H1 (cell line): ENCODE measurements around the gene ZBTB34. TPM values are rescaled to one million over a fixed set of nuclear protein-coding genes. Genes with fewer than 3 reads are reported as not detected.

Source experiments
- BRCA1 ChIP-seq: IDR thresholded peaks from 2 replicates; pipeline ENCODE4 v1.6.1; 2012; ENCODE audit warnings: low read depth, low read length, improper control_type of control experiment
- CREB1 ChIP-seq: IDR thresholded peaks from 2 replicates; pipeline ENCODE4 v1.6.1; 2012; ENCODE audit warnings: inconsistent platforms
- polyA plus RNA-seq, 7 experiments: library from polyadenylated mRNA; depleted of rRNA in 3 of 7; stranded (reverse) in 5 of 7; unstranded in 2 of 7; fragments of >200 nt in 5 of 7; fragments of 200-250 nt in 2 of 7; gene quantifications; 1 replicate in 5 of 7; 2 replicates in 1 of 7; 4 replicates in 1 of 7; pipeline versions ENCODE4 v1.2.1 to v1.2.3, GENCODE V29; 2011 to 2013; ENCODE audit warnings: missing spikeins in 2 of 7, mixed read lengths in 2 of 7
- total RNA-seq: library from RNA; stranded (reverse); fragmentation: NEBNext Ultra II Directional; extraction: Animal tissue kit (Norgen Biotek cat#: 25700); gene quantifications from 2 replicates; pipeline ENCODE4 v1.2.1, GENCODE V29; 2021
- TF ChIP-seq, protein P1 (sequence below): IDR thresholded peaks from 2 replicates; pipeline ENCODE4 v1.6.1; 2012; ENCODE audit warnings: inconsistent platforms
- TF ChIP-seq, protein P2 (sequence below), 3 experiments: IDR thresholded peaks; 1 replicate in 2 of 3; 2 replicates in 1 of 3; pipeline versions ENCODE4 v1.5.1 to v1.6.1; 2011; ENCODE audit warnings: low read length in 3 of 3, mild to moderate bottlenecking in 3 of 3, inconsistent platforms in 2 of 3, low read depth in 1 of 3, moderate library complexity in 1 of 3; ENCODE audit not compliant: insufficient read depth in 1 of 3; ENCODE audit errors: control extremely low read depth in 1 of 3

Gene ZBTB34
- total and polyA plus RNA-seq, 2 of the 8 experiments (the other 6 are each of a cell fraction or from before 2014, with no cell fraction given), result 8.2 to 15.9 TPM

DNA sequence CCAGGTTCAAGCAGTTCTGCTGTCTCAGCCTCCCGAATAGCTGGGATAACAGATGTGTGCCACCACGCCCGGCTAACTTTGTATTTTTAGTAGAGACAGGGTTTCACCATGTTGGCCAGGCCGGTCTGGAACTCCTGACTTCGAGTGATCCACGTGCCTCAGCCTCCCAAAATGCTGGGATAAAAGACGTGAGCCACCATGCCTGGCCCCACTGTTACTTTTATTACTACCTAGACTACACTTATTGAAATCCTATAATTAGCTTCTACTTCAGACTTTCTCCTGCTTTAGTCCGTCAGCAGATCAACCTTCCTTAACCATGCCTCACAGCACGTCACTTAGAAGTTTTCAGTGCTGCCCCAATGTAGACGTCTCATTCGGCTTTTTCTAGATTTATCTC is 47.4 kb upstream of the ZBTB34 start (continued):
- TF ChIP-seq, protein P1, sequence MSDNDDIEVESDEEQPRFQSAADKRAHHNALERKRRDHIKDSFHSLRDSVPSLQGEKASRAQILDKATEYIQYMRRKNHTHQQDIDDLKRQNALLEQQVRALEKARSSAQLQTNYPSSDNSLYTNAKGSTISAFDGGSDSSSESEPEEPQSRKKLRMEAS, result no peak
- TF ChIP-seq CREB1 (no peak), BRCA1 (no peak)
- TF ChIP-seq, protein P2, sequence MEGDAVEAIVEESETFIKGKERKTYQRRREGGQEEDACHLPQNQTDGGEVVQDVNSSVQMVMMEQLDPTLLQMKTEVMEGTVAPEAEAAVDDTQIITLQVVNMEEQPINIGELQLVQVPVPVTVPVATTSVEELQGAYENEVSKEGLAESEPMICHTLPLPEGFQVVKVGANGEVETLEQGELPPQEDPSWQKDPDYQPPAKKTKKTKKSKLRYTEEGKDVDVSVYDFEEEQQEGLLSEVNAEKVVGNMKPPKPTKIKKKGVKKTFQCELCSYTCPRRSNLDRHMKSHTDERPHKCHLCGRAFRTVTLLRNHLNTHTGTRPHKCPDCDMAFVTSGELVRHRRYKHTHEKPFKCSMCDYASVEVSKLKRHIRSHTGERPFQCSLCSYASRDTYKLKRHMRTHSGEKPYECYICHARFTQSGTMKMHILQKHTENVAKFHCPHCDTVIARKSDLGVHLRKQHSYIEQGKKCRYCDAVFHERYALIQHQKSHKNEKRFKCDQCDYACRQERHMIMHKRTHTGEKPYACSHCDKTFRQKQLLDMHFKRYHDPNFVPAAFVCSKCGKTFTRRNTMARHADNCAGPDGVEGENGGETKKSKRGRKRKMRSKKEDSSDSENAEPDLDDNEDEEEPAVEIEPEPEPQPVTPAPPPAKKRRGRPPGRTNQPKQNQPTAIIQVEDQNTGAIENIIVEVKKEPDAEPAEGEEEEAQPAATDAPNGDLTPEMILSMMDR (IDR thresholded peaks at IDR 0.05; ENCODE audit: control extremely low read depth in 1 of 3, insufficient read depth in 1 of 3, low read depth in 1 of 3, low read length in 3 of 3), result no peak
- TF ChIP-seq, all 59 proteins: peak for 0
